NCI-H526 (cell line): ENCODE data around the gene CC2D1A.
"Not testable (repeated sequence)": the region's sequence is repeated elsewhere in the genome, so short reads cannot be mapped to it uniquely, and the experiment has no call there.

Experiments used
- DNase-seq, 2 experiments: peaks; one replicate each; lab custom pipeline; 2025; lab: John Stamatoyannopoulos, UW

Gene CC2D1A

GRCh38 chr19:13908674-13909073, 2.7 kb downstream of the CC2D1A start:
- DNase-seq, result no peak

- no peak for DNase-seq
Observed at GRCh38 chr19:13909430-13909829, 3.4 kb downstream of the CC2D1A start.

GRCh38 chr19:13913352-13913751, 7.4 kb downstream of the CC2D1A start:
- DNase-seq, result no peak

GRCh38 chr19:13914777-13915176, 8.8 kb downstream of the CC2D1A start:
- DNase-seq, result no peak

- no peak for DNase-seq
Observed at GRCh38 chr19:13917888-13918406, 11.9 kb downstream of the CC2D1A start.

- no peak for DNase-seq
Observed at GRCh38 chr19:13918726-13919411, 12.9 kb downstream of the CC2D1A start.

GRCh38 chr19:13920524-13920923, 14.5 kb downstream of the CC2D1A start:
- no peak for DNase-seq

GRCh38 chr19:13920940-13921747, 15.1 kb downstream of the CC2D1A start:
- peak; percentile 33 to 56 for DNase-seq

- not testable (repeated sequence) for DNase-seq
Observed at GRCh38 chr19:13922118-13922517, 16.1 kb downstream of the CC2D1A start.

GRCh38 chr19:13923194-13923987, 17.4 kb downstream of the CC2D1A start:
- DNase-seq, result no peak

GRCh38 chr19:13926010-13926409, 20.0 kb downstream of the CC2D1A start:
- no peak for DNase-seq

GRCh38 chr19:13926715-13927114, 20.7 kb downstream of the CC2D1A start:
- no peak for DNase-seq

- DNase-seq, result no peak
Observed at GRCh38 chr19:13929340-13929739, 23.3 kb downstream of the CC2D1A start.

GRCh38 chr19:13929956-13930355, 24.0 kb downstream of the CC2D1A start:
- no peak for DNase-seq

- no peak for DNase-seq
Observed at GRCh38 chr19:13930402-13930801, 24.4 kb downstream of the CC2D1A start.

GRCh38 chr19:13931391-13932148, 25.6 kb downstream of the CC2D1A start:
- DNase-seq, result no peak

GRCh38 chr19:13932149-13932637, 26.2 kb downstream of the CC2D1A start:
- DNase-seq, result no peak

GRCh38 chr19:13932911-13933393, 27.0 kb downstream of the CC2D1A start:
- DNase-seq, result no peak

- DNase-seq, result no peak
Observed at GRCh38 chr19:13934785-13935109, 28.7 kb downstream of the CC2D1A start.

- DNase-seq, result no peak
Observed at GRCh38 chr19:13935765-13936510, 29.9 kb downstream of the CC2D1A start.
